Upper lobe of left lung (tissue), 4 donors: ENCODE data around the gene EXTL2.

Source experiments
- EP300 ChIP-seq, 4 donors: sonication (generic); formaldehyde crosslinking; IDR thresholded peaks; one replicate each; pipeline ENCODE4 v1.5.1; 2017; ENCODE audit warnings: antibody characterized with exemption in 4 of 4, control low read depth in 2 of 4
- POLR2A ChIP-seq, 4 donors: fragments of 450-650 bp; IDR thresholded peaks; one replicate each; pipeline ENCODE4 v1.5.1; 2016 to 2017; ENCODE audit warnings: antibody characterized with exemption in 4 of 4, mild to moderate bottlenecking in 2 of 4
- TF ChIP-seq, protein P1 (sequence below), 6 experiments: fragments of 450-650 bp in 4 of 6; fragments of 200-600 bp in 2 of 6; sonication (generic) in 2 of 6; IDR thresholded peaks; one replicate each; pipeline ENCODE4 v1.5.1; 2016 to 2019; ENCODE audit warnings: antibody characterized with exemption in 6 of 6

DNA sequence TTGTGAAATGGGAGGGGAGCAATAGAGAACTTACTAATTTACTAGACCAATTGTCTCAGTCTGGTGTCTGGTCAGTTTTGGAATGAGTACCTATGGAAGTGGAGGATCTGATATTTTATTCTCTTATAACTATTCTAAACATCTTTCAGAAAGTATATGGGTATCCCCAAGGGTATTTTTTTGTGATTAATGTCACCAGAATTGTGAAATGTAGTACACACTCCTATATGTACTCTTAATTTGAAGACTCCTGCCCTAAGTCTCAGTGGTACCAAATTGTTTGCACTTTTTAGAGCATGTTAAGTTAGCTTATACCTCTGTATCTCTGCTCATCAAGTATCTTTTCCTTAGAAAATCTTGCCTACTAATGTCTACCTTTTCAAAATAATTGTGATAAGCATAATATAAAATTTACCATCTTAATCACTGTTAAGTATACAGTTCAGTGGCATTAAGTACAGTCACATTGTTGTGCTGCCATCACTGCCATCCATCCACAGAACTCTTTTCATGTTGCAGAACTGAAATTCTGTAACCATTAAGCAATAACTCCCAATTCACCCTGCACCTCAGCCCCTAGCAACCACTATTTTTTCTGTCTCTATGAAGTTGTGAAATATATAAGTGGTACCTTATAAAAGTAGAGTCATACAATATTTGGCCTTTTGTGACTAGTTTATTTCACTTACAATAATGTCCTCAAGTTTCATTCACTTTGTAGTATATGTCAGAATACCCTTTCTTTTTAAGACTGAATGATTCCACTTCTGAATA, 41.7 kb upstream of the EXTL2 start:
- TF ChIP-seq, protein P1, sequence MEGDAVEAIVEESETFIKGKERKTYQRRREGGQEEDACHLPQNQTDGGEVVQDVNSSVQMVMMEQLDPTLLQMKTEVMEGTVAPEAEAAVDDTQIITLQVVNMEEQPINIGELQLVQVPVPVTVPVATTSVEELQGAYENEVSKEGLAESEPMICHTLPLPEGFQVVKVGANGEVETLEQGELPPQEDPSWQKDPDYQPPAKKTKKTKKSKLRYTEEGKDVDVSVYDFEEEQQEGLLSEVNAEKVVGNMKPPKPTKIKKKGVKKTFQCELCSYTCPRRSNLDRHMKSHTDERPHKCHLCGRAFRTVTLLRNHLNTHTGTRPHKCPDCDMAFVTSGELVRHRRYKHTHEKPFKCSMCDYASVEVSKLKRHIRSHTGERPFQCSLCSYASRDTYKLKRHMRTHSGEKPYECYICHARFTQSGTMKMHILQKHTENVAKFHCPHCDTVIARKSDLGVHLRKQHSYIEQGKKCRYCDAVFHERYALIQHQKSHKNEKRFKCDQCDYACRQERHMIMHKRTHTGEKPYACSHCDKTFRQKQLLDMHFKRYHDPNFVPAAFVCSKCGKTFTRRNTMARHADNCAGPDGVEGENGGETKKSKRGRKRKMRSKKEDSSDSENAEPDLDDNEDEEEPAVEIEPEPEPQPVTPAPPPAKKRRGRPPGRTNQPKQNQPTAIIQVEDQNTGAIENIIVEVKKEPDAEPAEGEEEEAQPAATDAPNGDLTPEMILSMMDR (IDR thresholded peaks at IDR 0.05) = no peak
- no peak for TF ChIP-seq POLR2A (IDR thresholded peaks at IDR 0.05)
- TF ChIP-seq EP300 (IDR thresholded peaks at IDR 0.05) = no peak
